ENCODE measurements around the gene MAGEF1. TPM values are rescaled to one million over a fixed set of nuclear protein-coding genes. Genes with fewer than 3 reads are reported as not detected.

The MAGEF1 gene
- total and polyA plus RNA-seq, 11 donors = 24.7 to 36.4 (median 31.8) TPM

DNA sequence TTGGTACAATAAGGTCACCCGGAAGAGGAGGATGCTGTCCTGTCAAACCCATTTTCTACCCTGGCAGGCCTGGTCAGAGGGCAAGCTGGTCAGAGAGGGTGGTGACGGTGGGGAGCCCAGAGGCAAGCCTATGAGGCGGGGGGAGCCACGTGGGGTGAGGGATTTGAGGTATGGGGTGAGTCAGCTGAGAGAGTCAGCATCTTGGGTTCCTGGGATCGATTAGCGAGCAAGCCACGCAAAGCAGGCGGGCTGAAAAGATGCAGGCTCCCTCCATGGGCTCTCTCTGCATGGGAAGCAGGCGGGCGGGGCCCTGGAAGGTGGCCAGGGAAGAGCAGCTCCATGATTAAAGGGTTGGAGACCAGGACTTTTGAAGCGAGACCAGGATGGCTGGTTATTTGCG is 48.1 kb downstream of the MAGEF1 start:
- intact Hi-C loops (cut with DNase I) = no loop called here
- peaks cover 0 to 12% (median 3%) of the 10 kb centered on the region in 12 donors for H3K4me1 ChIP-seq
- WGBS, 4 donors = 82 to 92% (median 88%) methylated on average over 12 of the region's 12 CpGs
- DNase-seq (no peak), ATAC-seq (peak in 1 of 4 donors; percentile 25)
- H3K36me3 ChIP-seq = no peaks in the 10 kb centered on the region
- no peak overlapping the region for H3K27ac ChIP-seq
- no peaks in the 10 kb centered on the region for H3K27me3 ChIP-seq
- TF ChIP-seq, protein P1, sequence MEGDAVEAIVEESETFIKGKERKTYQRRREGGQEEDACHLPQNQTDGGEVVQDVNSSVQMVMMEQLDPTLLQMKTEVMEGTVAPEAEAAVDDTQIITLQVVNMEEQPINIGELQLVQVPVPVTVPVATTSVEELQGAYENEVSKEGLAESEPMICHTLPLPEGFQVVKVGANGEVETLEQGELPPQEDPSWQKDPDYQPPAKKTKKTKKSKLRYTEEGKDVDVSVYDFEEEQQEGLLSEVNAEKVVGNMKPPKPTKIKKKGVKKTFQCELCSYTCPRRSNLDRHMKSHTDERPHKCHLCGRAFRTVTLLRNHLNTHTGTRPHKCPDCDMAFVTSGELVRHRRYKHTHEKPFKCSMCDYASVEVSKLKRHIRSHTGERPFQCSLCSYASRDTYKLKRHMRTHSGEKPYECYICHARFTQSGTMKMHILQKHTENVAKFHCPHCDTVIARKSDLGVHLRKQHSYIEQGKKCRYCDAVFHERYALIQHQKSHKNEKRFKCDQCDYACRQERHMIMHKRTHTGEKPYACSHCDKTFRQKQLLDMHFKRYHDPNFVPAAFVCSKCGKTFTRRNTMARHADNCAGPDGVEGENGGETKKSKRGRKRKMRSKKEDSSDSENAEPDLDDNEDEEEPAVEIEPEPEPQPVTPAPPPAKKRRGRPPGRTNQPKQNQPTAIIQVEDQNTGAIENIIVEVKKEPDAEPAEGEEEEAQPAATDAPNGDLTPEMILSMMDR (IDR thresholded peaks at IDR 0.05) = no peak
- no peak for TF ChIP-seq POLR2A (IDR thresholded peaks at IDR 0.05)
- H3K9me3 ChIP-seq = no peaks in the 10 kb centered on the region
- no peak overlapping the region for H3K4me3 ChIP-seq

DNA sequence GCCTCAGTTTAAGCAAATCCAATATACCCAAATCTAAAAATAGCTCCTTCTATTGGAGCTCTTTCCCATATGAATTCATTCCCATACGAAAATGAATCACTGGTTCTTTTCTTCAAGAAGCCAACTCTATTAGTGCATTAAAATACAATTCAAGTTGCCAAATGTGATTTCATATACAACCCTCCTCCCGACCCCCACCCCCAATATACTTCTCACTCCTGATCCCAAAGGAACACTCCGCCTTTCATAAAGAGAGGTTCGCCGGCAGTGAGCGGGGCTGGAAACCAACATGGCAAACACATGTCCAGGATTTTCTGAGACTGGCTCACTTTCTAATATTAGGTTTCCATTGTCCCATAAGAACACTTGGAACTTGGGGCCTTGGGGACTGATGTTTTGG is 48.5 kb downstream of the MAGEF1 start:
- H3K9me3 ChIP-seq = no peaks in the 10 kb centered on the region
- 77 to 85% (median 81%) methylated on average over 6 of the region's 6 CpGs for WGBS, 4 donors
- no peaks in the 10 kb centered on the region for H3K27me3 ChIP-seq
- H3K36me3 ChIP-seq = no peaks in the 10 kb centered on the region
- H3K4me1 ChIP-seq = peaks cover 0 to 15% (median 5%) of the 10 kb centered on the region in 12 donors
- no peak for TF ChIP-seq POLR2A (IDR thresholded peaks at IDR 0.05)
- TF ChIP-seq, protein P1 (IDR thresholded peaks at IDR 0.05) = no peak
- ATAC-seq (no peak), DNase-seq (no peak)
- H3K4me3 ChIP-seq = no peak overlapping the region
- intact Hi-C loops (cut with DNase I) = no loop called here
- no peak overlapping the region for H3K27ac ChIP-seq

DNA sequence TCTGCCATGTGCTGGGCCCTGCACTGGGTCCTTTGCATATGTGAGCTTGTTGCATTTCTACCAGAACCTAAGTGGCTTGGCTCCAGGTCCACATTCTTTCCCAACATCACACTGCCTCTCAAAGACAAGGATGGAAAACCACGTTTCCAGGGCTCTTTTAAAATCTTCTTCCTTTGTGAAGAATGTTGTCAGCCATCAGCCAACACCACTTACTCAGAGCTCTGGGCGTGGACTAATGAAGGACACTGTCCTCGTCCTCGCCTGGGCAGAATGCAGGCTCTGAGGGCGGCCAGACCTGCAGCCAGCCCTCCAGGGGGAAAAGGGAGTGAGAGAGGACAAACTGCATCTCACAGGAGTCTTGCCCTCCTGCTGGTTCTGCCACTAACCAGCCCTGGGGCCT is 49.7 kb downstream of the MAGEF1 start:
- Histone ChIP-seq H3K4me3 (no peak overlapping the region), H3K27ac (no peak overlapping the region), H3K4me1 (peaks cover 0 to 22% (median 6%) of the 10 kb centered on the region in 12 donors), H3K27me3 (no peaks in the 10 kb centered on the region), H3K9me3 (no peaks in the 10 kb centered on the region), H3K36me3 (no peaks in the 10 kb centered on the region)
- WGBS, 4 donors = 32 to 43% (median 38%) methylated on average over 5 of the region's 5 CpGs
- intact Hi-C loops (cut with DNase I) = no loop called here
- no peak for DNase-seq
- no peak for TF ChIP-seq POLR2A (IDR thresholded peaks at IDR 0.05)
- TF ChIP-seq, protein P1 (IDR thresholded peaks at IDR 0.05) = no peak
- peak in 2 of 4 donors; percentile 47 to 53 for ATAC-seq

DNA sequence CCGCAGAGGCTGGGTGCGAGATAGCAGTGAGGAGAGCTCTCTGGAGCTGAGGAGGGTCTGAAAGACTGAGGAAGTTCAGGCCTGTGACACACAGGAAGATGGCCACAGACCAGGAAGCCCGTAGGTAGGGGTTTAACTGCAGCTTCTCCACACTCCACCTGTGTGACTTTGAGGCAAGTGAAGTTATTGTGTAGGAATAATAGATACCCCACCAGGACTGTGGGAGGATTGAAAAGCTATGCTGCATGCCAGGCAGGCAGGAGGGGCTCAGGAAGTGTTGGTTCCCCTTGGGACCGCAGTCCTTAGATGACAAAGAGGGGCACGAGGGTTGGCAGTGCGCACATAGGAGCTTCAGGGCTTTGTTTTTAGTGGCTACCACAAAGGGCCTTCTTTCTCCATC is 50.9 kb downstream of the MAGEF1 start:
- Histone ChIP-seq H3K4me3 (no peak overlapping the region), H3K36me3 (no peaks in the 10 kb centered on the region), H3K9me3 (no peaks in the 10 kb centered on the region), H3K4me1 (peaks cover 0 to 32% (median 8%) of the 10 kb centered on the region in 12 donors), H3K27ac (no peak overlapping the region), H3K27me3 (no peaks in the 10 kb centered on the region)
- DNase-seq (no peak), ATAC-seq (no peak)
- TF ChIP-seq POLR2A (IDR thresholded peaks at IDR 0.05) = no peak
- 77 to 89% (median 83%) methylated on average over 6 of the region's 6 CpGs for WGBS, 4 donors
- intact Hi-C loops (cut with DNase I) = no loop called here

Other genes starting within 250 kb of the MAGEF1 start
- gene EPHB3, start 150.3 kb downstream of the MAGEF1 start, total RNA-seq = 1 to 10 TPM in 8 of 9 donors, under 1 TPM in 1; 1.00 to 4.6 (median 2.4) TPM
- 1 to 10 TPM; 1.4 TPM for gene EPHB3, start 150.3 kb downstream of the MAGEF1 start, polyA plus RNA-seq
- 100 to 1,000 TPM in 2 of 9 donors, 10 to 100 TPM in 7; 46.0 to 122 (median 75.3) TPM for gene VPS8, start 100.1 kb upstream of the MAGEF1 start, total RNA-seq
- 10 to 100 TPM; 15.7 TPM for gene VPS8, start 100.1 kb upstream of the MAGEF1 start, polyA plus RNA-seq